GM23248 (cell line): ENCODE measurements around the gene MYPN. TPM values are rescaled to one million over a fixed set of nuclear protein-coding genes. Genes with fewer than 3 reads are reported as not detected.

Experiments
- DNase-seq: peaks from one replicate; pipeline ENCODE4 v3.0.0-alpha.2; 2015
- H2AFZ ChIP-seq: fragments of 200-600 bp; sonication (generic); 2 replicates; pipeline ENCODE4 v1.6.1; 2016; ENCODE audit warnings: antibody characterized with exemption
- H3F3A ChIP-seq: fragments of 200-600 bp; sonication (generic); 2 replicates; pipeline ENCODE4 v1.6.1; 2016; ENCODE audit warnings: mild to moderate bottlenecking, antibody characterized with exemption, mixed run types; ENCODE audit not compliant: insufficient read depth
- H3K27ac ChIP-seq: fragments of 200-600 bp; sonication (generic); 2 replicates; pipeline ENCODE4 v1.5.1; 2016; ENCODE audit warnings: mild to moderate bottlenecking
- H3K27me3 ChIP-seq: fragments of 200-600 bp; sonication (generic); replicated peaks from 2 replicates; pipeline ENCODE4 v1.6.1; 2016; ENCODE audit warnings: mild to moderate bottlenecking; ENCODE audit not compliant: insufficient read depth
- H3K36me3 ChIP-seq: fragments of 200-600 bp; sonication (generic); 2 replicates; pipeline ENCODE4 v1.6.1; 2016; ENCODE audit warnings: low read depth, mild to moderate bottlenecking
- H3K4me1 ChIP-seq: fragments of 200-600 bp; sonication (generic); 2 replicates; pipeline ENCODE4 v1.6.1; 2016; ENCODE audit warnings: mild to moderate bottlenecking; ENCODE audit not compliant: insufficient read depth
- H3K4me2 ChIP-seq: fragments of 200-600 bp; sonication (generic); one replicate; pipeline ENCODE4 v1.6.1; 2016; ENCODE audit warnings: mild to moderate bottlenecking; ENCODE audit not compliant: unreplicated experiment
- H3K4me3 ChIP-seq: fragments of 200-600 bp; sonication (generic); 2 replicates; pipeline ENCODE4 v1.5.1; 2016; ENCODE audit warnings: mild to moderate bottlenecking
- H3K79me2 ChIP-seq: fragments of 200-600 bp; sonication (generic); 2 replicates; pipeline ENCODE4 v1.6.1; 2016; ENCODE audit warnings: mild to moderate bottlenecking; ENCODE audit not compliant: insufficient read depth
- H3K9ac ChIP-seq: fragments of 200-600 bp; sonication (generic); 2 replicates; pipeline ENCODE4 v1.6.1; 2016; ENCODE audit warnings: mild to moderate bottlenecking
- H3K9me2 ChIP-seq: fragments of 200-600 bp; sonication (generic); 2 replicates; pipeline ENCODE4 v1.6.1; 2016; ENCODE audit warnings: mixed run types, mild to moderate bottlenecking, moderate library complexity; ENCODE audit not compliant: insufficient read depth
- H3K9me3 ChIP-seq: fragments of 200-600 bp; sonication (generic); one replicate; pipeline ENCODE4 v1.6.1; 2017; ENCODE audit warnings: low read depth
- H4K20me1 ChIP-seq: fragments of 200-600 bp; sonication (generic); 2 replicates; pipeline ENCODE4 v1.6.0; 2016; ENCODE audit not compliant: insufficient read depth
- EZH2 ChIP-seq: fragments of 200-600 bp; sonication (generic); IDR thresholded peaks from 2 replicates; pipeline ENCODE4 v1.6.1; 2018; ENCODE audit warnings: antibody characterized with exemption, mild to moderate bottlenecking; ENCODE audit not compliant: insufficient read depth, poor library complexity, severe bottlenecking
- EZH2phosphoT487 ChIP-seq: fragments of 200-600 bp; sonication (generic); IDR thresholded peaks from 2 replicates; pipeline ENCODE4 v1.6.1; 2018; ENCODE audit warnings: antibody characterized with exemption, moderate library complexity, mild to moderate bottlenecking, low read depth; ENCODE audit not compliant: insufficient read depth
- WGBS, 2 experiments: methylation state at CpG; one replicate each; pipeline ENCODE4 v1.1.6; 2015 to 2017; ENCODE audit warnings: low lambda C conversion rate in 2 of 2, low coverage in 1 of 2; ENCODE audit errors: missing lambda C conversion rate in 2 of 2; 5-methylcytosine and 5-hydroxymethylcytosine counted together
- in situ Hi-C: fragments of 300-500 bp; cut with MboI; formaldehyde crosslinking; loops from 2 replicates; pipeline ENCODE4 v1.15.0; 2020
- polyA plus RNA-seq: library from polyadenylated mRNA; unstranded; fragments of >200 nt; fragmentation: Nextera tagmentation; extraction: Ambion mirVana; gene quantifications from 2 replicates; pipeline ENCODE4 v1.2.1, GENCODE V29; 2016
- total RNA-seq: library from RNA; depleted of rRNA; stranded (reverse); fragments of >200 nt; shearing (Covaris generic); gene quantifications from 2 replicates; pipeline ENCODE4 v1.2.3, GENCODE V29; 2014

The MYPN gene
- total and polyA plus RNA-seq, 2 experiments from 2014 or later: 9.2 to 14.5 TPM

DNA sequence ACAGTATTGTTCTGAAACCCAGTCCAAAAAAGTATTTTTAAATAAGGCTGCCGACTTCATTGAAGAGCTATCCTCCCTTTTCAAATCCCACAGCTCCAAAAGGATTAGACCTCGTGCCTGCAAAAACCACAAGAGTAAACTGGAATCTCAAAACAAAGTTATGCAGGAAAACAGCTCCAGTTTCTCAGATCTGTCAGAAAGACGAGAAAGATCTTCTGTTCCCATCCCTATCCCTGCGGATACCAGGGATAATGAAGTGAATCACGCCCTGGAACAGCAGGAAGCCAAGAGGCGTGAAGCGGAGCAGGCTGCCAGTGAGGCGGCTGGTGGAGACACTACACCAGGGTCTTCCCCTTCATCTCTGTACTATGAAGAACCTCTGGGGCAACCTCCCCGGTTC, 12.6 kb downstream of the MYPN start:
- Histone ChIP-seq H3K36me3 (peaks cover 7% of the 10 kb centered on the region; the same call in 1 of the 2 replicates), H3K27ac (no peak overlapping the region), H3F3A (peaks cover 10% of the 10 kb centered on the region; the same call in 1 of the 2 replicates), H3K4me3 (no peak overlapping the region), H3K9ac (no peak overlapping the region), H3K9me3 (no peaks in the 10 kb centered on the region), H4K20me1 (no peaks in the 10 kb centered on the region), H3K27me3 (no peaks in the 10 kb centered on the region), H3K9me2 (peaks cover 5% of the 10 kb centered on the region; the same call in 1 of the 2 replicates), H3K4me1 (0 out of 2 replicates have a peak, but pooled peaks cover 5% of the 10 kb centered on the region), H3K4me2 (no peak overlapping the region), H3K79me2 (peaks cover 50% of the 10 kb centered on the region), H2AFZ (peak overlapping the region; percentile 15; the same call in 1 of the 2 replicates)
- WGBS, 2 experiments: 71 to 75% methylated on average over 9 of the region's 9 CpGs
- TF ChIP-seq EZH2 (no peak), EZH2phosphoT487 (no peak)
- DNase-seq: no peak
- in situ Hi-C loops: no loop called here

DNA sequence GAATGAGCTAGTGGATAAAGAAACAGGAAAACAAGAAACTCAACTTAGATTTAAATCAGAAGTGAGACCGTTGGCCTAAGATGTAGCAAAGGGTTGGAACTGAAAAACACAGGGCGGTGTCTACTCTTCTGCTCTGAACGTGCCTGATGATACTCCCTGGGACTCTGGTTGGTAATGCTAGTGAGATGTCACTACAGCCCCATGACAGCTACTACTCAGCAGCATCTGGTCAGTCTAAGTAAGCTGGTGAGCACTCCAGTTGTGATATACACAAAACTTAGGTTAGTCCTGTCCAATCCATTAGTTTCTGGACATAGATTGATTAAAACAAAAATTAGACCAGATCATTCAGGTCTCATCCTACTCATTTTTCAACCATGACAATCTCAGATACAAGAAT, 15.4 kb downstream of the MYPN start:
- Histone ChIP-seq H2AFZ (0 out of 2 replicates have a peak overlapping the region, but pooled peaks have one; percentile 16), H3K4me2 (no peak overlapping the region), H3K9me2 (peaks cover 5% of the 10 kb centered on the region; the same call in 1 of the 2 replicates), H3F3A (peaks cover 3% of the 10 kb centered on the region; the same call in 1 of the 2 replicates), H4K20me1 (no peaks in the 10 kb centered on the region), H3K36me3 (peaks cover 7% of the 10 kb centered on the region; the same call in 1 of the 2 replicates), H3K79me2 (peaks cover 48% of the 10 kb centered on the region), H3K4me3 (no peak overlapping the region), H3K27me3 (no peaks in the 10 kb centered on the region), H3K9me3 (no peaks in the 10 kb centered on the region), H3K27ac (no peak overlapping the region), H3K4me1 (0 out of 2 replicates have a peak, but pooled peaks cover 5% of the 10 kb centered on the region), H3K9ac (no peak overlapping the region)
- TF ChIP-seq EZH2phosphoT487 (no peak), EZH2 (no peak)
- DNase-seq: no peak
- WGBS, 2 experiments: 88 to 91% methylated on average over 3 of the region's 3 CpGs
- in situ Hi-C loops: no loop called here

- in situ Hi-C loops: no loop called here
- Histone ChIP-seq H3K9me3 (no peaks in the 10 kb centered on the region), H3K4me2 (no peak overlapping the region), H3K4me3 (no peak overlapping the region), H3K9ac (no peak overlapping the region), H3K79me2 (peaks cover 56% of the 10 kb centered on the region), H3K9me2 (peaks cover 5% of the 10 kb centered on the region; the same call in 1 of the 2 replicates), H3F3A (peaks cover 3% of the 10 kb centered on the region; the same call in 1 of the 2 replicates), H4K20me1 (no peaks in the 10 kb centered on the region), H2AFZ (no peak overlapping the region), H3K4me1 (0 out of 2 replicates have a peak, but pooled peaks cover 5% of the 10 kb centered on the region), H3K36me3 (peaks cover 7% of the 10 kb centered on the region; the same call in 1 of the 2 replicates), H3K27ac (no peak overlapping the region), H3K27me3 (no peaks in the 10 kb centered on the region)
- WGBS, 2 experiments: 94 to 100% methylated on average over 1 of the region's 1 CpG
- TF ChIP-seq EZH2: no peak
- TF ChIP-seq EZH2phosphoT487: no peak
- no peak for DNase-seq
Observed at GRCh38 chr10:68125772-68126171, 16.5 kb downstream of the MYPN start.

- no peak overlapping the region for H3K27ac ChIP-seq
- in situ Hi-C loops: no loop called here
- H3K4me2 ChIP-seq: no peak overlapping the region
- no peaks in the 10 kb centered on the region for H3K36me3 ChIP-seq
- H3F3A ChIP-seq: peaks cover 16% of the 10 kb centered on the region
- peaks cover 14% of the 10 kb centered on the region for H3K4me1 ChIP-seq
- WGBS, 2 experiments: 75 to 79% methylated on average over 2 of the region's 2 CpGs
- TF ChIP-seq EZH2phosphoT487 (no peak), EZH2 (no peak)
- no peaks in the 10 kb centered on the region for H4K20me1 ChIP-seq
- no peak for DNase-seq
- H3K9me2 ChIP-seq: peaks cover 5% of the 10 kb centered on the region; the same call in 1 of the 2 replicates
- no peak overlapping the region for H2AFZ ChIP-seq
- H3K9ac ChIP-seq: no peak overlapping the region
- peaks cover 60% of the 10 kb centered on the region for H3K79me2 ChIP-seq
- H3K4me3 ChIP-seq: no peak overlapping the region
- no peaks in the 10 kb centered on the region for H3K9me3 ChIP-seq
- H3K27me3 ChIP-seq: no peaks in the 10 kb centered on the region
Observed at GRCh38 chr10:68128015-68128414, 18.7 kb downstream of the MYPN start.
